Eye (tissue), 1 donor: Measurements from ENCODE around the gene NTM.
A peak's percentile ranks its signal among the peaks of the same experiment; 100 is the strongest.

Experiments
- DNase-seq: peaks from one replicate; pipeline ENCODE4 v3.0.0-alpha.2; 2015

Gene NTM

DNA sequence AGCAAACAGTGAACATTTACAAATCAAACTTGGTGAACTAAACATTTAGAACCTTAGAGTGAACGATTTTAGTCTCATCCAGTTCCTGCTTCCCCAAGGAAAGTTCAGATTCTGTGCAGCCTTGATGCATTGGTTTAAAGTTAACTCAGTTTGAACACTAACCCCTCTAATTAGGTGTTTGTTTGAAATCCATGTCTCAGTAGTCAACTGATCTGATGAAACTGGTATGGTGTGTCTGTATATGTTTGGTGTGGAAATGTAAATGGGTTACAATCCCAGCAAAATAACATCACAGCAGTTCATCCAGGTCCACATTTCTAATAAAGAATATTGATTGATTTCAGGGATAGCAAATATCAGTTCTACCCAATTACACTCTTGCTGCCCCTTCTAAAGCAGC lies 532.0 kb downstream of the NTM start:
- no peak for DNase-seq

GRCh38 chr11:131903074-131903473 lies 532.7 kb downstream of the NTM start:
- DNase-seq = no peak

- no peak for DNase-seq
These were observed 534.3 kb downstream of the NTM start for GRCh38 chr11:131904756-131905155.

DNA sequence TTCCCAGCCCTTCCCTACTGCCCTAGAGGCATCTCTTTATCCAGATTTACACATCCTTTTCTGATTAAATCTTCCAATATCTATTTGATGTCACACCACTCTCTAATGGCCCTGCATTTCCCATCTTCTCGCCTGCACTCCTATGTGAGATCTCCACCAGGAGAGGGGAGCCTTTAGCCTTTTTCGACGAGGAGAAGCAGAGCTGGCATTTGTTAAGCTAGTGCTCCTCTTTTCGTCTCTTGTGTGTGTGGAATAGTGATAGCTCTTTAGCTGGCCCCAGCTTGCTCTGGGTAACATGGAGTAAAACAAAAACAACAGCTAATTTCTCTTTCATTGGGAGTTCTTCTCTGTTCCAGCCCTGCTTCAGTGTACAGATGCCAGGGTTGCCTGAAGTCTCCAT lies 536.5 kb downstream of the NTM start:
- peak; percentile 49 for DNase-seq

GRCh38 chr11:131907371-131907770 lies 537.0 kb downstream of the NTM start:
- no peak for DNase-seq

GRCh38 chr11:131908316-131908715 lies 537.9 kb downstream of the NTM start:
- DNase-seq = no peak

- DNase-seq = no peak
These were observed 539.2 kb downstream of the NTM start for GRCh38 chr11:131909426-131910177.

DNA sequence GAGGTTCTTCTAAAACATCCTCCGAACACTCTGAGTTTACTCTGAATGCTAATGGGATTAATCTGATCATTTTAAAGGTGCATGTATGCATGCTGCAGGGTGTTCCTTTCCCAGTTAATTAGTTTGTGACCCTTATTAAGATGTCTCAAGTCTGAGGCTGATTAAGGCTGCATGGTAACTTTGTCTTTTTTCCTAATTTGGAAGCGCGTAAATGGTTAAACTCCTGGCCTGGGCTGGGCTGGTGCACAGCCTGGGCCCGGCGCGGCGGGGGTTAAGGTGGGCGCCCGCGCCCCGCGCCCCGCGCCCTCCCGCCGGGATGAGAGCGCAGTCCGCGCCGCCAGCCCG lies 539.7 kb downstream of the NTM start:
- DNase-seq = no peak

DNA sequence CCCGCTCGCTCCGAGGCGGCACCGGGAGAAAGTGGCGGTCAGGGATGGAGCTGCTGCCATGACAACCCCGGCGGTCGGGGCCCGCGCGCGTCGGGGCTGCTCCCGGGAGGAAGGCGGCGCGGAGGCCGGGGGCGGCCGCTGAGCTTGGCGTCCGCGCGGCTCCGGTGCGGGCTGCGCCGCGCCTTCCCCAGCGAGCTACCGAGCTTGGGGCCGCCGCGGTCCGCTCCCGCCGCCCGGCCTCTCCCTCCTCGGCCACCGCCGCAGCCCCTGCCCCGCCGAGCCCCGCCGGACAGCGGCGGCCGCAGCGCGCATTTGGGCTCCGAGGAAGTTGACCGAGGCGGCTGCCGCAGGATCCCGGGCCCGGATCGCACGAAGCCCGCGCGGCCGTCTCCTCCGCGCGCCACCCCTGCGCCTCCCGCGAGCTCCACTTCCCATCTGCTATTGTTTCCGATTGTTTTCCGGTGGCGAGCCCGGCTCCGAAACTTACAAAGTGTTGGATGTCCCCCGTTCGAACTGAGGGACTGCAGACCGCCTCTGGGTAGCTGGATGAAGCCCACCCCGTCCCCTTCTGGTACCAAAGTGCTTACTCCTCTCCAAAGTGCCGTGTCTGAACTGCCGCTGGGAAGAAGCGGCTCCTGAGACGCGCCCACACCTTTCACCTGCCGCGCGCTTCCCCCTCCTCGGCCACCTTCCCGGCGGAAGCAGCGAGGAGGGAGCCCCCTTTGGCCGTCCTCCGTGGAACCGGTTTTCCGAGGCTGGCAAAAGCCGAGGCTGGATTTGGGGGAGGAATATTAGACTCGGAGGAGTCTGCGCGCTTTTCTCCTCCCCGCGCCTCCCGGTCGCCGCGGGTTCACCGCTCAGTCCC lies 540.3 kb downstream of the NTM start:
- peak; percentile 84 for DNase-seq

DNA sequence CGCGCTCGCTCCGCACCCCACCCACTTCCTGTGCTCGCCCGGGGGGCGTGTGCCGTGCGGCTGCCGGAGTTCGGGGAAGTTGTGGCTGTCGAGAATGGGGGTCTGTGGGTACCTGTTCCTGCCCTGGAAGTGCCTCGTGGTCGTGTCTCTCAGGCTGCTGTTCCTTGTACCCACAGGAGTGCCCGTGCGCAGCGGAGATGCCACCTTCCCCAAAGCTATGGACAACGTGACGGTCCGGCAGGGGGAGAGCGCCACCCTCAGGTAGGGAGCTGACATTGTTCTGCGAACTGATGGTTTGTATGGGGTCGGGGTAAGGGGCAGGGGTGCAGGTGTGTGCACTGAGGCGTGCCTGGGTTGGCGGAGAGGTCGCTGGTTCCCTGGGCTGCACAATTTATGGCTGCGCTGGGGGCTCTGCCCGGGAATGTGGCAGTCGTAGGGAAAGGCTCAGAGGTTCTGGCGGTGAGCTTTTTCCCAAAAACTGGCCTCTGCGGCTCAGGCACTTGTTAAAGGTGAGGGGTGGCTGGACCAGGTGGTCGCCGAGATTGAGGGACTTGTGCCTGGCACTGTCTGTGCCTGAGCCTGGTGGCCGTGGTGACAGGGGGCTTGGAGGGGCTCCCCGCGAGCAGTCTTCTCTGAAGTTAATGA lies 541.1 kb downstream of the NTM start:
- peak; percentile 52 for DNase-seq

GRCh38 chr11:131912134-131912533 lies 541.7 kb downstream of the NTM start:
- DNase-seq = no peak

DNA sequence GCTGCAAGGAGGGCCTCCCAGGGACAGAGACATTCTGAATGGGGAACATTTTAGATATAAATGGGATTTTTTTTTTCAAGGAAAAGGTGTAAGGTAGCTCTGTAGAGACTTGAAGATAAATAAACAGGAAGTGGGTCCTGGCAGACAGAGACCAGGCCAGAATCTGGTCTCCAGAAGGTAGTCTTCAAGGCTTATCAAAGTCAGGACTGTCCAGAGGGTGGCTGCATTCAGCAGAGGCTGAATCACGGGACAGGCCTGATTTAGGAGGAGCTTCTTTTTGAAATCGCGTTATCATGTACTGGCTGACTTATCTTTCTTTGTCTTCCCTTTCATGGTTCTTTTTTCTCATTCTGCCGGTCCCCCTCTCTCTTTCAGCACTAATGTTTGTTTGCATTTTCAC lies 542.9 kb downstream of the NTM start:
- no peak for DNase-seq

DNA sequence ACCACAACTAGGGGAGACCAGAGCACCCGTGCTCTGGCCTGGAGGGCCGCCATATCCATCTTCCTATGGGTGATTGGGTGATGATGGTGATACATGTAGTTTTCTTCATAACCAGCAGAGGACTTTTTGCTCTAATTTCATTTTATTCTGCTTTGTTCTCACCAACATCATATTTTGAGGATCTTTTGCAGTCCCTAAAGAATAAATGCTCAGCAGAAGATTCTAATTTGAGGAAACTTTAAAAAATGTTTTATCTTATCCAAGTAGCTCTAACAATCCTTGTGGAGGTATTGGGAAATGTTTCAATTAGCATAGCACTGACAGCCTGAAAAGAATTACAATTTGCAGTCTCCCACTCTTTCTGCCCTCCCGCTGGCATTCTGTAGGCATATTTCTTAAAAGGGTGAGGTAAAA lies 544.0 kb downstream of the NTM start:
- no peak for DNase-seq

GRCh38 chr11:131916638-131917037 lies 546.2 kb downstream of the NTM start:
- DNase-seq = no peak

GRCh38 chr11:131917634-131918384 lies 547.4 kb downstream of the NTM start:
- DNase-seq = no peak

GRCh38 chr11:131918663-131919062 lies 548.2 kb downstream of the NTM start:
- no peak for DNase-seq

DNA sequence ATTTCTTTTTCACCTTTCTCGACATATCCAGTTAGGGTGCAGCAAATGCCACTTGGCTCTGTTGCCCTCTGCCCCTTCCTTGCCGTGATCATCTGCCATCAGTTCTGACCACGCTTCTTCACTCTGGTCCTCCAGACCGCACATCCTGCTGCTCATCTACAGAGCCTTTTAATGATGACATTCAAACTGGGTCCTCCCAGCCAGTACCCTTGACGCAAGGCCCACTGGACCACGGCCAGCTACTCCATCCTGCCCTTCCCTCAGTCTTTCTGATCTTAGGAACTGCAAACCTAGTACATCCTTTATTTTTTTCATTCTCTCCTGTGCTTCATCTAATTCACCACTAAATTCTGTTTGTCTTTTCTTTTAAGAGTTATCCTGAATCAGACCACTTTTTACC lies 551.8 kb downstream of the NTM start:
- no peak for DNase-seq

DNA sequence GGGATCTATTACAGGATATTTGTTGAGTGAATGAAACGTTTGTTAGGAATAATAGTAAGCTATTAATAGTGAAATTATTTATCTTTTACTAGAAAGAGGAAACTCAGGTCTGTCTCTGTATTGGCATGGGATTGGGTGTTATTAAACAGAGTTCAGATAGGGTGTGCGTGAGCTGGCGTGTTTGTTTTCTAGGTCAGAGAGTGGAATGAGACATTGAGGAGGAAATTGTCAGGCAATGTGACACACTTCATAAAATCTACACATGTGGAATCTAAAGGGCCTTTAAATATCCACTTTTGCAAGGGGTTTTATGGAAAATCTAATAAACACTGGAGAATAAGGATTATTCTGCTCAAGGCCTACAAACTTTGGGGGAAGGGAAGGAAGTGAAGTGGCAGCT lies 552.9 kb downstream of the NTM start:
- DNase-seq = no peak

DNA sequence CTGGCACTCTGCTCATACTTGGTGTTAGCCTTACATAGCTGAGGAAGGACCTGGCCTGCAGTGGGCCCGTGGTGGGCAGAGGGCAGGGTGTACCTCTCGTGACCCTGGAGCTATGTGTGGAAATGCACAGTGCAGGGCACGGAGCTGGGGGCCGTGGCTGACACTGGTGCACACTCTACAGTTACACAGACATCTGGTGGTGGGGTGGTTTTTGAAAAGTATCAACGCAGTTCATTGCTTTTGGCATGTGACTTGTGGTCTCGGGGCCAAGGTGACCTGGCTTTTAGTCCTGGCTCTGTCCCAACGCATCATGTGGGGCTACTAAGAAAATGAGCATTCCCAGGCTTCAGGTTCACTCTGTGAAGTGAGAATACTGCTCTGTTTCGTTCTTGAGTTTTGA lies 553.6 kb downstream of the NTM start:
- no peak for DNase-seq

DNA sequence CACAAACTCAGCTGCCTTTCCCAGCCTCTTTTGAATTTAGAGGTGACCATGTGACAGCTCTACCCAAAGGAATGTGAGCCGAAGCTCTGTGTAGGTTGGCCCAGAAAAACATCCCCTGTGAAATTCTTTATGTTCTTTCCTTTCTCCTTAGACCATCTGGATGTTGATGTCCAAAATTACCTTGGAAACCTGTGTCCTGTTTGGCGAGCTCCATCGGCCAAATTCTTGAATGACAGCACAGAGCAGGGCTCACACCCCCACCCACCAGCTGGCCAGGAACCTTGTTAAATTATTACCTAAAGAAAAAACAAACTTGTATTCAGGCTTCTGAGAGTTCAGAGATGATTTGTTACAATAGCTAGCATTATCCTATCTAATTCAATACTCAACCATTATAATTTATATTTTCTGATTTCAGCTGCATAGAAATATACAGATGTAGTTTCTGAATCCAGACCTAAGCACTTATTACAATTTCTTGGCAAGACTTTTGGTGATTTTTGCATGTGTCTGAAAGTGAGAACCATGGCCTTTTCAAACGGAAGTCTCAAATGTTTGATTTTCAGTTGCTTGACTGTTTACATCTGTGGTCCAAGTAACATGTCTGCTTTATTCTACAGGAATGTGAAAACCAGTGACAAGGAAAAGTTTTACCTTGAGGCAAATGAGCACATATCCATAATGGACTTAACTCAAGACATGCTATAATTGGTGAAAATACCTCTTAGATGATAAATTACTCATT lies 554.2 kb downstream of the NTM start:
- peak; percentile 38 for DNase-seq

- DNase-seq = no peak
These were observed 555.4 kb downstream of the NTM start for GRCh38 chr11:131925829-131926228.

GRCh38 chr11:131928992-131929391 lies 558.6 kb downstream of the NTM start:
- no peak for DNase-seq
